OCI-LY7 (cell line): ENCODE results near the gene CDH6. TPM values are rescaled to one million over a fixed set of nuclear protein-coding genes. Genes with fewer than 3 reads are reported as not detected.

Source experiments
- BruUV-seq: library from RNA; stranded (reverse); fragments of 400-500 nt; replicated peaks from 2 replicates; lab custom pipeline; 2021; lab: Mats Ljungman, UMichigan
- CTCF ChIA-PET: fragments of 300-600 bp; sonication (Branson Sonifier 250); formaldehyde crosslinking; loops from one replicate; lab custom pipeline; 2022; ENCODE audit warnings: antibody characterized with exemption; ENCODE audit not compliant: unreplicated experiment; lab: Charles Lee
- POLR2A ChIA-PET: fragments of 300-600 bp; sonication (Branson Sonifier 250); formaldehyde crosslinking; loops from one replicate; lab custom pipeline; 2022; ENCODE audit warnings: antibody characterized with exemption; lab: Charles Lee
- DNase-seq: peaks from one replicate; pipeline ENCODE4 v3.0.0-alpha.2; 2015; ENCODE audit warnings: low spot score
- H2AFZ ChIP-seq: fragments of 200-600 bp; sonication (generic), shearing (Covaris generic); 2 replicates; pipeline ENCODE4 v1.6.1; 2014; ENCODE audit warnings: mild to moderate bottlenecking, antibody characterized with exemption, low read length, moderate library complexity
- H3K27ac ChIP-seq: fragments of 200-600 bp; sonication (generic); 2 replicates; pipeline ENCODE4 v1.5.1; 2014; ENCODE audit warnings: mixed run types, low read depth, mild to moderate bottlenecking, moderate library complexity, low read length, inconsistent platforms; ENCODE audit not compliant: poor library complexity, severe bottlenecking
- H3K36me3 ChIP-seq: fragments of 200-600 bp; sonication (generic); 2 replicates; pipeline ENCODE4 v1.6.1; 2014; ENCODE audit warnings: mild to moderate bottlenecking, antibody characterized with exemption, low read length, moderate library complexity, mixed read lengths; ENCODE audit not compliant: insufficient read depth
- H3K4me1 ChIP-seq: fragments of 200-600 bp; sonication (generic); 2 replicates; pipeline ENCODE4 v1.5.1; 2014; ENCODE audit warnings: mild to moderate bottlenecking, low read length; ENCODE audit not compliant: insufficient read depth, poor library complexity, severe bottlenecking
- H3K4me2 ChIP-seq: fragments of 200-600 bp; sonication (generic); 2 replicates; pipeline ENCODE4 v1.6.1; 2014; ENCODE audit warnings: mild to moderate bottlenecking, low read length
- H3K4me3 ChIP-seq: fragments of 200-600 bp; sonication (generic); 2 replicates; pipeline ENCODE4 v1.5.1; 2014; ENCODE audit warnings: mild to moderate bottlenecking, low read depth, low read length; ENCODE audit not compliant: poor library complexity, severe bottlenecking
- H3K79me2 ChIP-seq: fragments of 200-600 bp; sonication (generic); 2 replicates; pipeline ENCODE4 v1.6.1; 2016; ENCODE audit warnings: low read depth, mild to moderate bottlenecking, low read length, moderate library complexity, mixed read lengths; ENCODE audit not compliant: insufficient read depth
- H3K9me2 ChIP-seq: fragments of 200-600 bp; sonication (generic); 2 replicates; pipeline ENCODE4 v1.6.1; 2016; ENCODE audit warnings: mild to moderate bottlenecking, low read length, mixed read lengths; ENCODE audit not compliant: insufficient read depth
- H3K9me3 ChIP-seq: fragments of 200-600 bp; sonication (generic); 2 replicates; pipeline ENCODE4 v1.6.1; 2014; ENCODE audit warnings: mild to moderate bottlenecking, mixed run types, low read length, mixed read lengths
- H4K20me1 ChIP-seq: fragments of 200-600 bp; sonication (generic); 2 replicates; pipeline ENCODE4 v1.6.1; 2014; ENCODE audit warnings: mild to moderate bottlenecking, antibody characterized with exemption, low read length, moderate library complexity, mixed read lengths; ENCODE audit not compliant: insufficient read depth
- EZH2phosphoT487 ChIP-seq: fragments of 200-600 bp; sonication (generic); IDR thresholded peaks from 2 replicates; pipeline ENCODE4 v1.6.1; 2018; ENCODE audit warnings: low read depth, borderline replicate concordance, mild to moderate bottlenecking, mixed run types, antibody characterized with exemption, low read length, moderate library complexity, mixed read lengths
- intact Hi-C: fragments of 100-400 bp; cut with micrococcal nuclease; formaldehyde crosslinking; loops from one replicate; pipeline ENCODE4 v1.10.0; 2022; ENCODE audit not compliant: unreplicated experiment
- total RNA-seq, 2 experiments: library from RNA; depleted of rRNA in 1 of 2; stranded (reverse); fragments of >200 nt in 1 of 2; shearing (Covaris generic) in 1 of 2; gene quantifications; 2 replicates each; pipeline ENCODE4 v1.2.3, GENCODE V29; 2014 to 2022
- TF ChIP-seq, protein P1 (sequence below): fragments of 200-600 bp; sonication (generic); conservative IDR thresholded peaks from 2 replicates; pipeline ENCODE4 v1.5.1; 2014; ENCODE audit warnings: mild to moderate bottlenecking, antibody characterized with exemption, low read length, moderate library complexity, mixed read lengths

CDH6 gene
- total RNA-seq, 2 experiments from 2014 or later, result not detected

DNA sequence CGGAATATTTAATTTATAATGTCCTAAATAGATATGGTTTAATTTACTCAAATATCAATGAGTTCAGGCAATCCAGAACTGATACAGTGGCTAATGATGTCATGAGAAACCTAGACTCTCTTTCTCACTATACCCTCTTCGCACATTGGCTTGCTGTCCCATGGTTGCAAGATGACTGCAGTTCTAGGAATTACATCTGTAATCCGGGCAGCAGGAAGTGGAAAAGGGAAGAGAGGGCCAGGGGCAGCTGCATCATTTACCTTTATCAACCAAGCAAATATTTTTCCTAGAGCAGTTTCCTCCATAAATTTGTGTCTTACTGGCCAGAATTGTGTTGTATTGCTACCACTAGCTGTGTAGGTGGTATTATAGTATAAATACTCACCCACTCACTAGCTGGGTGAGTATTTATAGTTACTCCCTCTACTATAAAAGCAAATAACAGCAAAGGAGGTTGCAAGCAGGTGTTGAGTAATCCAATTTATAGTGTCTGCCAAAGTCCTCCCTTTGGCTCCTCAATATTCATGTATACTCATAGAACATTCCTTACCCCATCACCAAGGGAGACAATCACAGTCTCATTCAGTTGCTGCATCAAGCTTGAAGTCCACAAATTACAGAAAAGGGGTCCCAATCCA is 169.6 kb downstream of the CDH6 start:
- no peak overlapping the region for H2AFZ ChIP-seq
- no peak for DNase-seq
- no peaks in the 10 kb centered on the region for H3K9me3 ChIP-seq
- H3K27ac ChIP-seq, result no peak overlapping the region
- no peaks in the 10 kb centered on the region for H3K36me3 ChIP-seq
- CTCF ChIA-PET, result no interaction called here
- POLR2A ChIA-PET, result no interaction called here
- H3K4me1 ChIP-seq, result no peaks in the 10 kb centered on the region
- H3K4me2 ChIP-seq, result no peak overlapping the region
- intact Hi-C loops, result no loop called here
- no peaks in the 10 kb centered on the region for H3K9me2 ChIP-seq
- H3K4me3 ChIP-seq, result no peak overlapping the region
- no peaks in the 10 kb centered on the region for H4K20me1 ChIP-seq
- no peak for TF ChIP-seq EZH2phosphoT487
- TF ChIP-seq, protein P1, sequence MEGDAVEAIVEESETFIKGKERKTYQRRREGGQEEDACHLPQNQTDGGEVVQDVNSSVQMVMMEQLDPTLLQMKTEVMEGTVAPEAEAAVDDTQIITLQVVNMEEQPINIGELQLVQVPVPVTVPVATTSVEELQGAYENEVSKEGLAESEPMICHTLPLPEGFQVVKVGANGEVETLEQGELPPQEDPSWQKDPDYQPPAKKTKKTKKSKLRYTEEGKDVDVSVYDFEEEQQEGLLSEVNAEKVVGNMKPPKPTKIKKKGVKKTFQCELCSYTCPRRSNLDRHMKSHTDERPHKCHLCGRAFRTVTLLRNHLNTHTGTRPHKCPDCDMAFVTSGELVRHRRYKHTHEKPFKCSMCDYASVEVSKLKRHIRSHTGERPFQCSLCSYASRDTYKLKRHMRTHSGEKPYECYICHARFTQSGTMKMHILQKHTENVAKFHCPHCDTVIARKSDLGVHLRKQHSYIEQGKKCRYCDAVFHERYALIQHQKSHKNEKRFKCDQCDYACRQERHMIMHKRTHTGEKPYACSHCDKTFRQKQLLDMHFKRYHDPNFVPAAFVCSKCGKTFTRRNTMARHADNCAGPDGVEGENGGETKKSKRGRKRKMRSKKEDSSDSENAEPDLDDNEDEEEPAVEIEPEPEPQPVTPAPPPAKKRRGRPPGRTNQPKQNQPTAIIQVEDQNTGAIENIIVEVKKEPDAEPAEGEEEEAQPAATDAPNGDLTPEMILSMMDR, result no peak
- no TSS peak for BruUV-seq
- H3K79me2 ChIP-seq, result no peaks in the 10 kb centered on the region

DNA sequence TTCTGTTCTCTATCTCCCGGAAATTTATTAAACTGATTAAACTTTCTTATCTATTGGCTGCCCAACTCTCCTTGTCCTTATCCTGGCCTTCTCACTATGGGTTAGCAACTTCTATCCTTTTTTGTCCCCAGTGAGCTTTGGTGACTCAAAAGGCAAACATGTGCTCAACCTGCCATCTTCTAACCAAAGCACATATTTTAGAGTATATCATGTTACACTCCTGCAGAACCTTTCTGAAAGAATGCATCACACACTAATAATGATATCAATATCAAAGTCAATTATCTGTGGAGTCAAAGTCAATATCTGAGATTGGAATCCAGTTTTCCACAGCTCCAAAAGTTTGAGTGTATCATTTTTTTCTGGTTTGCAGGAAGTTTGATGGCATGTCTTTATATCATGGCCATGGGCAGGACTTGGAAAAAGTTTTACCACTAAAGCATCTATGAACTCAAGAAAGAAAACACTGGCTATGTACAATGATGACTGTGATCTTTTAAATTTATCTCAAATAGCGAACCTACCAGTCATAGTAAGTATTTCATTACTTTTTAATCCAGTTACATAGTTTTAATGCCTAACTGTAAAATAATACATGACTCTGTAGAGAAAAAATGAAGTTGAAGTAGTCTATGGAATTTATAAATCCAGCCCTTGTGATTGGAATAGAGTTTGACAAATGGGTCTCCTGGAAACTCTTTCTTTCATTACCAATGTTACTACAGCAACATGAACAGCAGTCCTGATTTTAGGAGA is 171.6 kb downstream of the CDH6 start:
- H2AFZ ChIP-seq, result no peak overlapping the region
- ChIA-PET CTCF (no interaction called here), POLR2A (no interaction called here)
- intact Hi-C loops, result no loop called here
- no peaks in the 10 kb centered on the region for H4K20me1 ChIP-seq
- no peaks in the 10 kb centered on the region for H3K9me3 ChIP-seq
- no peaks in the 10 kb centered on the region for H3K79me2 ChIP-seq
- H3K4me1 ChIP-seq, result no peaks in the 10 kb centered on the region
- H3K36me3 ChIP-seq, result no peaks in the 10 kb centered on the region
- H3K9me2 ChIP-seq, result no peaks in the 10 kb centered on the region; the same call in 1 of the 2 replicates
- no peak overlapping the region for H3K27ac ChIP-seq
- H3K4me3 ChIP-seq, result no peak overlapping the region
- no peak for DNase-seq
- no TSS peak for BruUV-seq
- TF ChIP-seq, protein P1, result no peak
- no peak overlapping the region for H3K4me2 ChIP-seq

DNA sequence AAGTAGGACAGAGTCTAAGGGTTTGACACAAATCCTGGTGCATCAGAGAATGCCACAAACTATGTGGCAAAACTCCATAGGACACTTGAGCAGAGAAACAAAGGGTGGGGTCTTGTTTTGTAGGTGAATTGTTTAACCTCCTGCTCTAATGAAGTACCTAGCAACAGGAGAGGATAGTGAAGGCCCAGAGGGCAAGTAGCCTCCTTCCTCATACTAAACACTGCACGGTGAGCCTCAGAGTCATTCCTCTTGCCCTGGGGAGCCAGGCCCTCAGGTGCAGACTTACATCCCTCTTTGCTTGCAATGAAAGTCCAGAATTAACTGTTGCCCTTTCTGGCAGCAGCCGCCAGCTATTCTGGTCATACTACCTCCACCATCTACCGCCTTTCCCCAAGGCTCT is 172.3 kb downstream of the CDH6 start:
- H3K4me3 ChIP-seq, result no peak overlapping the region
- H3K9me3 ChIP-seq, result no peaks in the 10 kb centered on the region
- no peaks in the 10 kb centered on the region for H3K4me1 ChIP-seq
- CTCF ChIA-PET, result no interaction called here
- POLR2A ChIA-PET, result no interaction called here
- no peak overlapping the region for H3K4me2 ChIP-seq
- no peak overlapping the region for H3K27ac ChIP-seq
- H2AFZ ChIP-seq, result no peak overlapping the region
- TF ChIP-seq, protein P1, result no peak
- TF ChIP-seq EZH2phosphoT487, result no peak
- no peaks in the 10 kb centered on the region for H3K79me2 ChIP-seq
- intact Hi-C loops, result no loop called here
- no peaks in the 10 kb centered on the region for H4K20me1 ChIP-seq
- no TSS peak for BruUV-seq
- DNase-seq, result no peak
- no peaks in the 10 kb centered on the region; the same call in 1 of the 2 replicates for H3K9me2 ChIP-seq
- H3K36me3 ChIP-seq, result no peaks in the 10 kb centered on the region
